ENCODE data around the gene MACROH2A2. TPM values are rescaled to one million over a fixed set of nuclear protein-coding genes. Genes with fewer than 3 reads are reported as not detected.

The MACROH2A2 gene
- total and polyA plus RNA-seq, 10 of the 15 experiments (the other 5 are each of a cell fraction or from before 2014, with no cell fraction given) = 0.14 to 0.24 TPM; not detected in 8

DNA sequence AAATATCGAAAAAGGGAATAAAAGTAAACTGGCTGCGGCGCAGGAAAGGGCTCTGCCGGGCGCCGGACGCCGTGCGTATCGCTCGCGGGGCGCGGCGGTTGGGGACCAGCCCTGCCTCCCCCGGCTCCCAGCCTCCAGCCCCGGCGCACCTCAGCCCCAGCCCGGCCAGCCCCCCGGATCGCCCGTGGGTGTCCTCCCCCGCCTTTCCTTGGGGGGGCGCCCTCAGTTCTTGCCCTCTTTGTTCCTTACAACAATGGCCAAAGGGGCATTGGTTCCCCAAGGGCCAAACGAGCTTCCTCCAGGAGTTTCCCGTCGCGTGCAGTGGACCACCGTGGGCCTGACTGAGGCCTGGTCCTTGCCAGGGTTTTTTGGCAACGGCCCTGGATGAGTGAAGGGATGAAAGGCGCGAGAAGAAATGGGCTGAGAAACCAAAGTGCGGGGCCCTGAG is 1.2 kb downstream of the MACROH2A2 start (continued):
- TF ChIP-seq, protein P1, sequence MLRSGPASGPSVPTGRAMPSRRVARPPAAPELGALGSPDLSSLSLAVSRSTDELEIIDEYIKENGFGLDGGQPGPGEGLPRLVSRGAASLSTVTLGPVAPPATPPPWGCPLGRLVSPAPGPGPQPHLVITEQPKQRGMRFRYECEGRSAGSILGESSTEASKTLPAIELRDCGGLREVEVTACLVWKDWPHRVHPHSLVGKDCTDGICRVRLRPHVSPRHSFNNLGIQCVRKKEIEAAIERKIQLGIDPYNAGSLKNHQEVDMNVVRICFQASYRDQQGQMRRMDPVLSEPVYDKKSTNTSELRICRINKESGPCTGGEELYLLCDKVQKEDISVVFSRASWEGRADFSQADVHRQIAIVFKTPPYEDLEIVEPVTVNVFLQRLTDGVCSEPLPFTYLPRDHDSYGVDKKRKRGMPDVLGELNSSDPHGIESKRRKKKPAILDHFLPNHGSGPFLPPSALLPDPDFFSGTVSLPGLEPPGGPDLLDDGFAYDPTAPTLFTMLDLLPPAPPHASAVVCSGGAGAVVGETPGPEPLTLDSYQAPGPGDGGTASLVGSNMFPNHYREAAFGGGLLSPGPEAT (IDR thresholded peaks at IDR 0.05; ENCODE audit: low read depth) = no peak
- TF ChIP-seq TCF3 (IDR thresholded peaks at IDR 0.05; ENCODE audit: borderline replicate concordance, insufficient read depth, low read depth, low read length) (no peak), NR2F1 (conservative IDR thresholded peaks at IDR 0.05) (no peak)

DNA sequence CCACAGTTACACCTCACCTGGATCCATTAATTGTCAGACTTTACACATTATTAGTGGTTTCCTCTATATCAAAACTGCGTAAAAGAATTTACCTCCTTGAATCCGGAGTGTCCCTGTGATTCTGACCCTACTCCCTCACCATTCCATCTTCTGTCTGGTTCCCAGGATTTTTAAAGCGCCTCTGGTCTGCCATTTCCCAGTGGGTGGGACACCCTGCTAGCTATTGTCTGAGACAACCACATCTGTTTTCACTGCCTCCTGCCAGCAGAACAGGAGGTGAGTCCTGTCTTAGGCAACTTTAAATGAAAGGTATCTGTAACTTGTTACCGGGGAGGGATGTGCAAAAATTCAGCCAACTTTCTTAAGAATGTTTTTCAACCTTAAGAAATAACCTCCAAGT is 2.3 kb downstream of the MACROH2A2 start:
- POLR2A ChIA-PET = no interaction called here
- Histone ChIP-seq H3K79me2 (ENCODE audit: control insufficient read depth, insufficient read depth, low read length) (no peaks in the 10 kb centered on the region), H3K4me3 (no peak overlapping the region), H3K27ac (ENCODE audit: control insufficient read depth, insufficient read depth) (no peak overlapping the region), H2AFZ (ENCODE audit: control insufficient read depth, low read depth, low read length) (no peak overlapping the region), H3K27me3 (replicated peaks in 1 of 2; ENCODE audit: control insufficient read depth in 2 of 2, insufficient read depth in 2 of 2, low read length in 1 of 2) (peaks cover 9 to 11% of the 10 kb centered on the region in 2 experiments), H3K4me1 (ENCODE audit: control insufficient read depth, insufficient read depth, low read length) (no peaks in the 10 kb centered on the region), H3K9me3 (replicated peaks; ENCODE audit: control insufficient read depth, insufficient read depth, low read length) (no peaks in the 10 kb centered on the region), H3K4me2 (ENCODE audit: control insufficient read depth, insufficient read depth) (no peak overlapping the region), H3K36me3 (ENCODE audit: control insufficient read depth in 2 of 2, insufficient read depth in 2 of 2, low read length in 1 of 2) (no peaks in the 10 kb centered on the region), H3K9ac (ENCODE audit: control insufficient read depth, insufficient read depth, low read length) (no peak overlapping the region), H4K20me1 (ENCODE audit: control insufficient read depth, insufficient read depth) (no peaks in the 10 kb centered on the region)
- BruUV-seq (replicated peaks) = no TSS peak
- SMC1A ChIA-PET (ENCODE audit: uncharacterized antibody, unreplicated experiment) = no interaction called here
- CTCF ChIA-PET = no interaction called here
- intact Hi-C loops (cut with micrococcal nuclease; ENCODE audit: unreplicated experiment) (no loop called here), in situ Hi-C loops (cut with MboI) (no loop called here)
- RAD21 ChIA-PET (ENCODE audit: unreplicated experiment) = no interaction called here
- TF ChIP-seq ZZZ3 (IDR thresholded peaks at IDR 0.05; ENCODE audit: control insufficient read depth, insufficient read length, low read depth) (no peak), CREB1 (IDR thresholded peaks at IDR 0.05; ENCODE audit: low read depth) (no peak), NR2F1 (conservative IDR thresholded peaks at IDR 0.05) (no peak), NR2C1 (IDR thresholded peaks at IDR 0.05) (no peak), CHD4 (IDR thresholded peaks at IDR 0.05) (no peak), IKZF1 (conservative IDR thresholded peaks at IDR 0.05) (no peak), USF2 (IDR thresholded peaks at IDR 0.05; ENCODE audit: borderline replicate concordance, low read depth, low read length) (no peak), ELK1 (IDR thresholded peaks at IDR 0.05; ENCODE audit: low read depth, low read length) (no peak)
- 63% methylated on average over 4 of the region's 4 CpGs for WGBS (ENCODE audit: insufficient coverage, insufficient replicate concordance, low lambda C conversion rate, missing lambda C conversion rate)
- FAIRE-seq (no peak), ATAC-seq (no peak), DNase-seq (ENCODE audit: low read depth, low spot score) (no peak)

All from GM12878 (cell line).